ENCODE measurements around the gene GPC6.

DNA sequence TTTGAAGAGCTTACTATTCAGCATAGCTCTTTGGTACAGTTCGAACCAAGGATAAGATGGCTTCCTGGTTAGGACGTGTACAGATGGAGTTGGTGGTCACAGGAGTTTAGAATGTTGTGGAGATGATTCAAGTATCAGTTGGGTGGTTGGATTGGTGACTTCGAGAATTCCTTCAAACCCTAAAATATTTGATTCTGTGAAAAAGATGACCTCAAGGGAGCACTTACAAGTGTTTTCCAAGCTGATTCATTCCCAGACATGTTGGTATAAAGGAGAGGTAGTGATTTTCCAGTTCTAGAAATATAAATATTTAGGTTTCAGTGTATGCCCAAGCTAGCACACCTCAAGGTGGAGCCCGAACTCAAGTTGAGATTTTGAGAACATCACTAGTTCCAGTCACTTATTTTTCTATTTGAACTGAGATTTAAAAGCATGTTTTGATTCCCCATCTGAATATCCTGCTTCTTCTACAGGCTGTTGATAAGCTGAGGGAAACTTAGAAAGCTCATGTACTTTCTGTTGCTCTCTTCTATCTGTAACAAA, 946.8 kb downstream of the GPC6 start:
- no peak for TF ChIP-seq GATA2 (IDR thresholded peaks at IDR 0.05; ENCODE audit: low read depth, low read length)
- TF ChIP-seq GATA3 (IDR thresholded peaks at IDR 0.05; ENCODE audit: low read depth, low read length), result no peak

Measured in SH-SY5Y (cell line).